SK-N-SH treated with all-trans-retinoic acid at 6 μM for 48 hours (cell line): ENCODE measurements around the gene GNA15.
"Not testable (repeated sequence)": the region's sequence is repeated elsewhere in the genome, so short reads cannot be mapped to it uniquely, and the experiment has no call there.

ENCODE experiments used
- ATAC-seq: fragments of 200-7000 bp; cut with Tn5 transposase; 3 replicates; pipeline ENCODE4 v1.9.1; 2020; ENCODE audit warnings: mild to moderate bottlenecking, moderate library complexity
- ARNTL ChIP-seq: fragments of 450-650 bp; formaldehyde crosslinking; IDR thresholded peaks from 2 replicates; pipeline ENCODE4 v1.5.0; 2020; ENCODE audit warnings: low read depth, mild to moderate bottlenecking, moderate library complexity, borderline replicate concordance
- BACH2 ChIP-seq: fragments of 250-450 bp; sonication (Bioruptor Pico); IDR thresholded peaks from 2 replicates; pipeline ENCODE4 v1.9.0; 2021; ENCODE audit warnings: mild to moderate bottlenecking, borderline replicate concordance
- CREB5 ChIP-seq: fragments of 250-450 bp; sonication (Bioruptor Pico); IDR thresholded peaks from 2 replicates; pipeline ENCODE4 v1.5.1; 2020; ENCODE audit warnings: low read depth, mild to moderate bottlenecking, moderate library complexity
- CSRNP3 ChIP-seq: fragments of 250-450 bp; sonication (Bioruptor Pico); IDR thresholded peaks from 2 replicates; pipeline ENCODE4 v1.5.1; 2021; ENCODE audit warnings: mild to moderate bottlenecking, moderate library complexity
- ESRRG ChIP-seq: fragments of 250-450 bp; sonication (Bioruptor Pico); IDR thresholded peaks from 2 replicates; pipeline ENCODE4 v1.6.1; 2021; ENCODE audit warnings: mild to moderate bottlenecking
- GLIS3 ChIP-seq: fragments of 250-450 bp; sonication (Bioruptor Pico); IDR thresholded peaks from 2 replicates; pipeline ENCODE4 v1.5.0; 2020; ENCODE audit warnings: mild to moderate bottlenecking, moderate library complexity
- ISL1 ChIP-seq: fragments of 250-450 bp; sonication (Bioruptor Pico); IDR thresholded peaks from 2 replicates; pipeline ENCODE4 v2.1.2; 2022; ENCODE audit warnings: mild to moderate bottlenecking, moderate library complexity
- OSR1 ChIP-seq: fragments of 250-450 bp; sonication (Bioruptor Pico); IDR thresholded peaks from 2 replicates; pipeline ENCODE4 v1.8.0; 2022; ENCODE audit warnings: moderate library complexity, mild to moderate bottlenecking, inconsistent platforms
- PATZ1 ChIP-seq: fragments of 250-450 bp; sonication (Bioruptor Pico); IDR thresholded peaks from 2 replicates; pipeline ENCODE4 v1.8.0; 2020; ENCODE audit warnings: mild to moderate bottlenecking, moderate library complexity, borderline replicate concordance
- POU6F1 ChIP-seq: fragments of 250-450 bp; sonication (Bioruptor Pico); IDR thresholded peaks from 2 replicates; pipeline ENCODE4 v1.8.0; 2021; ENCODE audit warnings: low read depth, mild to moderate bottlenecking, moderate library complexity, borderline replicate concordance
- RARB ChIP-seq: fragments of 250-450 bp; sonication (Bioruptor Pico); IDR thresholded peaks from 2 replicates; pipeline ENCODE4 v1.8.0; 2021; ENCODE audit warnings: mild to moderate bottlenecking, moderate library complexity
- SNAI2 ChIP-seq: fragments of 250-450 bp; sonication (Bioruptor Pico); IDR thresholded peaks from 2 replicates; pipeline ENCODE4 v1.5.0; 2020; ENCODE audit warnings: mild to moderate bottlenecking, moderate library complexity
- TCF4 ChIP-seq: fragments of 250-450 bp; sonication (Bioruptor Pico); IDR thresholded peaks from 2 replicates; pipeline ENCODE4 v1.8.0; 2021; ENCODE audit warnings: mild to moderate bottlenecking, moderate library complexity, borderline replicate concordance
- TOX ChIP-seq: fragments of 250-450 bp; sonication (Bioruptor Pico); IDR thresholded peaks from 2 replicates; pipeline ENCODE4 v1.8.0; 2021; ENCODE audit warnings: mild to moderate bottlenecking, moderate library complexity, borderline replicate concordance
- TSHZ2 ChIP-seq: fragments of 250-450 bp; sonication (Bioruptor Pico); IDR thresholded peaks from 2 replicates; pipeline ENCODE4 v1.5.0; 2020; ENCODE audit warnings: mild to moderate bottlenecking, moderate library complexity
- ZFP3 ChIP-seq: fragments of 250-450 bp; sonication (Bioruptor Pico); IDR thresholded peaks from 2 replicates; pipeline ENCODE4 v1.5.0; 2020; ENCODE audit warnings: mild to moderate bottlenecking, moderate library complexity
- ZNF70 ChIP-seq: fragments of 450-650 bp; formaldehyde crosslinking; IDR thresholded peaks from 2 replicates; pipeline ENCODE4 v1.5.0; 2020; ENCODE audit warnings: mild to moderate bottlenecking, moderate library complexity
- ZNF8 ChIP-seq: fragments of 450-650 bp; formaldehyde crosslinking; IDR thresholded peaks from 2 replicates; pipeline ENCODE4 v1.5.0; 2020; ENCODE audit warnings: mild to moderate bottlenecking, moderate library complexity

The GNA15 gene

GRCh38 chr19:3163943-3164342, 28.1 kb downstream of the GNA15 start:
- ATAC-seq = no peak
- TF ChIP-seq RARB (CRISPR knock-in tag) = no peak
- no peak for TF ChIP-seq ARNTL (CRISPR knock-in tag)
- TF ChIP-seq BACH2 (CRISPR knock-in tag) = no peak
- TF ChIP-seq ZNF70 = no peak
- no peak for TF ChIP-seq PATZ1

- TF ChIP-seq POU6F1 (CRISPR knock-in tag) = no peak
- no peak for ATAC-seq
Measured at GRCh38 chr19:3167533-3168272, 31.9 kb downstream of the GNA15 start.

- no peak for ATAC-seq
- TF ChIP-seq ZNF8 (no peak), RARB (CRISPR knock-in tag) (no peak), ZNF70 (no peak), TCF4 (no peak), SNAI2 (CRISPR knock-in tag) (no peak), BACH2 (CRISPR knock-in tag) (no peak), OSR1 (CRISPR knock-in tag) (no peak), ISL1 (CRISPR knock-in tag) (no peak), TOX (no peak), ARNTL (CRISPR knock-in tag) (no peak), ESRRG (CRISPR knock-in tag) (no peak)
- TF ChIP-seq, all 23 proteins: peak for 0
Measured at GRCh38 chr19:3171894-3172672, 36.2 kb downstream of the GNA15 start.

- not testable (repeated sequence) for ATAC-seq
Measured at GRCh38 chr19:3172673-3173000, 36.8 kb downstream of the GNA15 start.

- peak; percentile 54 for ATAC-seq
- TF ChIP-seq GLIS3 (CRISPR knock-in tag) (no peak), CSRNP3 (CRISPR knock-in tag) (no peak), ZFP3 (CRISPR knock-in tag) (no peak), ZNF8 (no peak), CREB5 (CRISPR knock-in tag) (no peak), TSHZ2 (CRISPR knock-in tag) (no peak)
- TF ChIP-seq, all 23 proteins: peak for 0
Measured at GRCh38 chr19:3175781-3176714, 40.2 kb downstream of the GNA15 start.
